Suprapubic skin (tissue), 4 donors: ENCODE measurements around the gene APIP. TPM values are rescaled to one million over a fixed set of nuclear protein-coding genes. Genes with fewer than 3 reads are reported as not detected.

ENCODE experiments used
- DNase-seq, 2 donors: peaks; one replicate each; pipeline ENCODE4 v3.0.0-alpha.2; 2019; ENCODE audit warnings: low spot score in 2 of 2
- H3K27ac ChIP-seq: fragments of 200-600 bp; sonication (generic); one replicate; pipeline ENCODE4 v1.5.1; 2019
- H3K27me3 ChIP-seq: fragments of 200-600 bp; sonication (generic); one replicate; pipeline ENCODE4 v1.5.1; 2019
- H3K36me3 ChIP-seq: fragments of 200-600 bp; sonication (generic); one replicate; pipeline ENCODE4 v1.5.1; 2019
- H3K4me1 ChIP-seq: fragments of 200-600 bp; sonication (generic); one replicate; pipeline ENCODE4 v1.5.1; 2019
- H3K4me3 ChIP-seq: fragments of 200-600 bp; sonication (generic); one replicate; pipeline ENCODE4 v1.5.1; 2019; ENCODE audit warnings: mild to moderate bottlenecking
- H3K9me3 ChIP-seq: fragments of 200-600 bp; sonication (generic); one replicate; pipeline ENCODE4 v1.5.1; 2019
- EP300 ChIP-seq: sonication (generic); formaldehyde crosslinking; IDR thresholded peaks from one replicate; pipeline ENCODE4 v1.6.1; 2017; ENCODE audit warnings: antibody characterized with exemption
- POLR2A ChIP-seq, 2 donors: fragments of 450-650 bp; IDR thresholded peaks; one replicate each; pipeline ENCODE4 v1.6.1; 2017; ENCODE audit warnings: antibody characterized with exemption in 2 of 2, mild to moderate bottlenecking in 2 of 2, moderate library complexity in 2 of 2
- POLR2AphosphoS5 ChIP-seq, 3 donors: sonication (generic); formaldehyde crosslinking; IDR thresholded peaks; one replicate each; pipeline ENCODE4 v1.6.1; 2017; ENCODE audit warnings: antibody characterized with exemption in 3 of 3
- WGBS: methylation state at CpG from one replicate; pipeline ENCODE4 v1.1.5; 2018; 5-methylcytosine and 5-hydroxymethylcytosine counted together
- total RNA-seq, 4 donors: library from RNA; depleted of rRNA; stranded (reverse); fragments of >200 nt; gene quantifications; one replicate each; pipeline ENCODE4 v1.1.0, GENCODE V29; 2016
- TF ChIP-seq, protein P1 (sequence below), 2 donors: fragments of 200-600 bp in 1 of 2; fragments of 450-650 bp in 1 of 2; sonication (generic) in 1 of 2; IDR thresholded peaks; one replicate each; pipeline ENCODE4 v1.5.1; 2016 to 2019; ENCODE audit warnings: antibody characterized with exemption in 2 of 2, mild to moderate bottlenecking in 1 of 2, moderate library complexity in 1 of 2

APIP gene
- total RNA-seq, 4 donors from 2014 or later = 12.3 to 21.5 (median 19.4) TPM

DNA sequence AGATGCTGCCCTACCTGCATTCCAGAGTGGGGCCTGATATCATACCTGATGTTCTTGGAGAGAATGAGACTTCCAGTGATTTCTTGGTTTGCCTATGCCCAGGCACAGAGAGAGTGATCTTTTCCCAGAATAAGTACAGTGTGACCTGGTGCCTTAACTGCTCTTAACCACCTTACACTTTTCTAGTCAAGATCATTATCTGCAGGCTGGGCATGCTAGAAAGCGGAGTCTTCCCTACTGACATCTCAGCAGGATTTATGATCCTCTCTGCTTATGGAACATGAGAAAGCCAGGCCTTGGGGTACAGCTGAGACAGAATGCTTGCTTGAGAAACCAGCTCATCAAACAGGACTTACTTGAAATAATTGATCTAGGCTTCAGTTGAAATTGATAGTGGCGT is 53.1 kb downstream of the APIP start:
- no peak overlapping the region for H3K4me3 ChIP-seq
- TF ChIP-seq EP300 (no peak), POLR2A (IDR thresholded peaks at IDR 0.05) (no peak), POLR2AphosphoS5 (IDR thresholded peaks at IDR 0.05) (no peak)
- TF ChIP-seq, protein P1, sequence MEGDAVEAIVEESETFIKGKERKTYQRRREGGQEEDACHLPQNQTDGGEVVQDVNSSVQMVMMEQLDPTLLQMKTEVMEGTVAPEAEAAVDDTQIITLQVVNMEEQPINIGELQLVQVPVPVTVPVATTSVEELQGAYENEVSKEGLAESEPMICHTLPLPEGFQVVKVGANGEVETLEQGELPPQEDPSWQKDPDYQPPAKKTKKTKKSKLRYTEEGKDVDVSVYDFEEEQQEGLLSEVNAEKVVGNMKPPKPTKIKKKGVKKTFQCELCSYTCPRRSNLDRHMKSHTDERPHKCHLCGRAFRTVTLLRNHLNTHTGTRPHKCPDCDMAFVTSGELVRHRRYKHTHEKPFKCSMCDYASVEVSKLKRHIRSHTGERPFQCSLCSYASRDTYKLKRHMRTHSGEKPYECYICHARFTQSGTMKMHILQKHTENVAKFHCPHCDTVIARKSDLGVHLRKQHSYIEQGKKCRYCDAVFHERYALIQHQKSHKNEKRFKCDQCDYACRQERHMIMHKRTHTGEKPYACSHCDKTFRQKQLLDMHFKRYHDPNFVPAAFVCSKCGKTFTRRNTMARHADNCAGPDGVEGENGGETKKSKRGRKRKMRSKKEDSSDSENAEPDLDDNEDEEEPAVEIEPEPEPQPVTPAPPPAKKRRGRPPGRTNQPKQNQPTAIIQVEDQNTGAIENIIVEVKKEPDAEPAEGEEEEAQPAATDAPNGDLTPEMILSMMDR (IDR thresholded peaks at IDR 0.05) = no peak
- no peaks in the 10 kb centered on the region for H3K27me3 ChIP-seq
- no peaks in the 10 kb centered on the region for H3K9me3 ChIP-seq
- H3K36me3 ChIP-seq = no peaks in the 10 kb centered on the region
- DNase-seq = no peak
- WGBS = 47% methylated on average over 2 of the region's 2 CpGs
- no peak overlapping the region for H3K27ac ChIP-seq
- peaks cover 35% of the 10 kb centered on the region for H3K4me1 ChIP-seq

DNA sequence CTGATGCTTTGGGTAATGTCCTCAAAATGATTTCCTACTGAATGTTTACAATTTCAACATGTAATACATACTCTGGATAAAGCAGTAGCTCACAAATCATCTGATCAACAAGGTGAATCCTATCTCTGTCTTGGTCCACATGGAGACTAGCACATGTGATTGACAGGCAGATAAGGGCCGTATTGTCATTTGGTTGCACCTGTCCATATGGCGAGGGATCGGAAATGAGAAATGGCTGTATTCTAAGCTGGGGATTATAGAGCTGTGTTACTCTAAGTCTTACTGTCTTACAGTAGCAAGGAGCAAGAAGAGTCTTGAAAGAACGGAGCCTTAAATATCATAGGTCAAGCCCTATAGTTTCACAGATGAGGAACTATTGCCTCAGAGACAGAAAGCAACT is 55.7 kb downstream of the APIP start:
- peaks cover 44% of the 10 kb centered on the region for H3K4me1 ChIP-seq
- H3K27me3 ChIP-seq = no peaks in the 10 kb centered on the region
- no peak overlapping the region for H3K4me3 ChIP-seq
- WGBS = 81% methylated on average over 4 of the region's 4 CpGs
- H3K27ac ChIP-seq = peak overlapping the region; percentile 65
- DNase-seq = no peak
- TF ChIP-seq, protein P1 (IDR thresholded peaks at IDR 0.05) = no peak
- no peak for TF ChIP-seq POLR2A (IDR thresholded peaks at IDR 0.05)
- TF ChIP-seq POLR2AphosphoS5 (IDR thresholded peaks at IDR 0.05) = no peak
- TF ChIP-seq EP300 = no peak
- no peaks in the 10 kb centered on the region for H3K9me3 ChIP-seq
- no peaks in the 10 kb centered on the region for H3K36me3 ChIP-seq

DNA sequence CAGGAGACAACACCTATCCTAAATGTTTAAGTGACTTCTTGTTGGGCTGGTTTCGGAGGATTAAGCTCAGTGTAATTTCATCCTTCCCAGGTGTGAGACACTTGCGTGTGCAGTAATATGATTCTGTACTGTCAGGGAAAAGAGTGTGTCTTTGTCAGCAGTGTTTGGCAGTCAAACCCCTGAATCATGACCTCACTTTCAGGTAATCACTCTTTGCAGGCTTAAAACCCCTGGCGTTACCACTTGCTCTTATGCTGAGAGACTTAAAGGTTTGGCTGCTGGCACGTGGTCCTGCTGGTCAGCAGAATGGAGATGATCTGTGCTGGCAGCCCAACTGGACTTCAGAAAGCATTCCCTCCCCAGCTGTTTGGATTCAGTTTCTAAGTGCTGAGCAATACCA is 56.1 kb downstream of the APIP start:
- Histone ChIP-seq H3K9me3 (no peaks in the 10 kb centered on the region), H3K27me3 (no peaks in the 10 kb centered on the region), H3K36me3 (no peaks in the 10 kb centered on the region), H3K4me1 (peaks cover 44% of the 10 kb centered on the region), H3K4me3 (no peak overlapping the region), H3K27ac (peak overlapping the region; percentile 65)
- TF ChIP-seq POLR2AphosphoS5 (IDR thresholded peaks at IDR 0.05) = no peak
- TF ChIP-seq, protein P1 (IDR thresholded peaks at IDR 0.05) = no peak
- no peak for TF ChIP-seq POLR2A (IDR thresholded peaks at IDR 0.05)
- TF ChIP-seq EP300 = no peak
- 37% methylated on average over 4 of the region's 4 CpGs for WGBS
- no peak for DNase-seq

DNA sequence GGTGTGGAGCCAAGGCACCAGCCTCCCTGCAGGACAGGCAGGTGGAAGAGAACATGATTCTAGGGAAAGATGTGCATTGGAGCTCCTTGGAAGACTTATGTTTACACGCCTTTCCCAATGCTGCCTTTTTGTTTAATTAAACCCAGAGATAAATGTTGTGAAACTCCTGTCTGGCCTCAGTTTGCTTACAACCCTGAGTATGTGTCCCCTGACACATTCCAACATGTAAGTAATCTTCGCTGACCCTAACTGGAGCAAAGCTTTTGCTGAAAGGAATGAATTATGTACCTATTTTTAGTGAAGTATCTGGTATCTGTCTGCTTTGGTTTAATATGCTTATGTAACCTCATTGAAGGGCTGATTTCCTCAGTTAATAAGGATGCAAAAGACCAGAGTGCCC is 56.7 kb downstream of the APIP start:
- 51% methylated on average over 2 of the region's 2 CpGs for WGBS
- DNase-seq = no peak
- peaks cover 48% of the 10 kb centered on the region for H3K4me1 ChIP-seq
- H3K27me3 ChIP-seq = no peaks in the 10 kb centered on the region
- TF ChIP-seq POLR2AphosphoS5 (IDR thresholded peaks at IDR 0.05) = no peak
- no peaks in the 10 kb centered on the region for H3K36me3 ChIP-seq
- H3K4me3 ChIP-seq = no peak overlapping the region
- no peaks in the 10 kb centered on the region for H3K9me3 ChIP-seq
- peak overlapping the region; percentile 65 for H3K27ac ChIP-seq

DNA sequence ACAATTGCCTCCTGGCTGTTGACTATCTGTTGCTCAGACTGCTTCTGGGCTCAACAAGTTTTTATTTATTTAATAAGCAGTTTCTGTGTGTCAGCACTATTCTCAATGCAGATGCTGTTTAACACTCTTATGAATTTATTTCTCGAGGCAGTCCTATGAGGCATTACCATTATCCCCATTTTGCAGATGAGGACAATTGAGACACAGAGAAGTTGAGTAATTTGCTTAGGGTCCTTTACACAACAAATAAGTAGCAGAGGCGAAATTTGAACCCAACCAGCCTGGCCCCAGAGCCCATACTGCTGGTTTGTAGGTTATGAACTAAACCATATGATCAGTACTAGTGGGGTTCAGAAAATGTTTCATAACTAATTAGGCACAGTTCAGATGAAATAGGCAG is 58.7 kb downstream of the APIP start:
- no peak overlapping the region for H3K27ac ChIP-seq
- DNase-seq = no peak
- 78% methylated on average over 2 of the region's 2 CpGs for WGBS
- H3K4me1 ChIP-seq = peaks cover 53% of the 10 kb centered on the region
- TF ChIP-seq, protein P1 (IDR thresholded peaks at IDR 0.05) = no peak
- TF ChIP-seq POLR2A (IDR thresholded peaks at IDR 0.05) (no peak), POLR2AphosphoS5 (IDR thresholded peaks at IDR 0.05) (no peak)
- H3K4me3 ChIP-seq = no peak overlapping the region
- no peaks in the 10 kb centered on the region for H3K9me3 ChIP-seq
- no peaks in the 10 kb centered on the region for H3K27me3 ChIP-seq
- H3K36me3 ChIP-seq = no peaks in the 10 kb centered on the region

DNA sequence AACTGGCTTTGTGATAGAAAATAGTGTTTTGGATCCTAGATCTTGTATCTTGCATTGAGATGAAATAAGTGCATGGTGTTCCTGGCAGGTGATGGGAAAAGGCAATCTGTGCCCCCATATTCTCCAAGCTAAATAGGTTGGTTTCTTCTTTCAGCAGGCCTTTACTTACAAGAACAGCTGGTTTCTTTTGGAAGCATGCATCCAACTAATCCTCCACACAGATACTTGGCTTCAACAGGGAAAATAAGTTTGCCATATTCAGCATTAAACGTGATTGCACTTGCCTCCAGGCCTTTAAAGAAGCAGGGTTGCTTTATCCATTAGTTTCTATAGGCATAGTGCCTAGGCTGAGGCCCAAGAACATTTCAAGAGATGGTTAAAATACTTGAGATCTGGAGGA is 59.9 kb downstream of the APIP start:
- H3K27ac ChIP-seq = peak overlapping the region; percentile 77
- no peaks in the 10 kb centered on the region for H3K36me3 ChIP-seq
- TF ChIP-seq POLR2AphosphoS5 (IDR thresholded peaks at IDR 0.05) (no peak), POLR2A (IDR thresholded peaks at IDR 0.05) (no peak), EP300 (no peak)
- TF ChIP-seq, protein P1 (IDR thresholded peaks at IDR 0.05) = no peak
- WGBS = 27% methylated on average over 1 of the region's 1 CpG
- no peaks in the 10 kb centered on the region for H3K9me3 ChIP-seq
- H3K4me3 ChIP-seq = no peak overlapping the region
- peaks cover 53% of the 10 kb centered on the region for H3K4me1 ChIP-seq
- no peaks in the 10 kb centered on the region for H3K27me3 ChIP-seq
- DNase-seq = no peak
